ENCODE measurements around the gene HPCAL1.

DNA sequence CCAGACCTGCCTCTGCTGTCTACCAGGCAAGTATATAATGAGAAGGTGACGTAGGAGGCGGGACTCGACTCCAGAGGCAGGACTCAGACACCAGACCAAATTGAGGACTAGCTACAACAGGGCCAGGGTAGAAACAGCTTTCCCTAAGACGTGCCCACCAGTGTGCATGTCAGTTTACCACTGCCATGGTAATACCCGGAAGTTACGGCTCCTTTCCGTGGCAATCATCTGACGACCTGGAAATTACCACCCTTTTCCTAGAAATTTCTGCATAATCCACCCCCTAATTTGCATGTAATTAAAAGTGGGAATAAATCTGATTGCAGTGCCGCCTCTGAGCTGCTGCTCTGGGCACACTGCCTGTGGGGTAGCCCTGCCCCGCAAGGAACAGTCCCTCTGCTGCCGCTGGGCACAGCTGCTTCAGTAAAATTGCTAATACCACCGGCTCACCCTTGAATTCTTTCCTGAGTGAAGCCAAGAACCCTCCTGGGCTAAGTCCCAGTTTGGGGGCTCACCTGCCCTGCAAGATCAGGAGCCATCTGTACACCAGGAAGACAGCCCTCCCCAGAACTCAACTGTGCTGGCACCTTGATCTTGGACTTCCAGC lies 86.4 kb downstream of the HPCAL1 start:
- TF ChIP-seq, protein P1, sequence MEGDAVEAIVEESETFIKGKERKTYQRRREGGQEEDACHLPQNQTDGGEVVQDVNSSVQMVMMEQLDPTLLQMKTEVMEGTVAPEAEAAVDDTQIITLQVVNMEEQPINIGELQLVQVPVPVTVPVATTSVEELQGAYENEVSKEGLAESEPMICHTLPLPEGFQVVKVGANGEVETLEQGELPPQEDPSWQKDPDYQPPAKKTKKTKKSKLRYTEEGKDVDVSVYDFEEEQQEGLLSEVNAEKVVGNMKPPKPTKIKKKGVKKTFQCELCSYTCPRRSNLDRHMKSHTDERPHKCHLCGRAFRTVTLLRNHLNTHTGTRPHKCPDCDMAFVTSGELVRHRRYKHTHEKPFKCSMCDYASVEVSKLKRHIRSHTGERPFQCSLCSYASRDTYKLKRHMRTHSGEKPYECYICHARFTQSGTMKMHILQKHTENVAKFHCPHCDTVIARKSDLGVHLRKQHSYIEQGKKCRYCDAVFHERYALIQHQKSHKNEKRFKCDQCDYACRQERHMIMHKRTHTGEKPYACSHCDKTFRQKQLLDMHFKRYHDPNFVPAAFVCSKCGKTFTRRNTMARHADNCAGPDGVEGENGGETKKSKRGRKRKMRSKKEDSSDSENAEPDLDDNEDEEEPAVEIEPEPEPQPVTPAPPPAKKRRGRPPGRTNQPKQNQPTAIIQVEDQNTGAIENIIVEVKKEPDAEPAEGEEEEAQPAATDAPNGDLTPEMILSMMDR (IDR thresholded peaks at IDR 0.05; ENCODE audit: insufficient read depth, low read length, poor library complexity, severe bottlenecking), result no peak
- TF ChIP-seq EZH2phosphoT487 (conservative IDR thresholded peaks at IDR 0.05; ENCODE audit: low read length), result no peak

All from SU-DHL-6 (cell line).